Endodermal cell (in vitro differentiated cells): ENCODE measurements around the gene DDX39A. TPM values are rescaled to one million over a fixed set of nuclear protein-coding genes. Genes with fewer than 3 reads are reported as not detected.

Experiments
- DNase-seq: peaks from one replicate; pipeline ENCODE4 v3.0.0-alpha.2; 2017
- H3K27ac ChIP-seq: 2 replicates; pipeline ENCODE4 v1.5.1; 2013; ENCODE audit warnings: mild to moderate bottlenecking, low read depth, low read length, moderate library complexity
- H3K27me3 ChIP-seq: 2 replicates; pipeline ENCODE4 v1.6.1; 2013; ENCODE audit warnings: mild to moderate bottlenecking, low read length, moderate library complexity; ENCODE audit not compliant: insufficient read depth, control insufficient read depth, poor library complexity, severe bottlenecking
- H3K36me3 ChIP-seq: 2 replicates; pipeline ENCODE4 v1.7.0; 2013; ENCODE audit warnings: mild to moderate bottlenecking, low read length, moderate library complexity; ENCODE audit not compliant: control insufficient read depth, insufficient read depth
- H3K4me1 ChIP-seq: one replicate; pipeline ENCODE4 v1.7.0; 2013; ENCODE audit warnings: low read length; ENCODE audit not compliant: control insufficient read depth, insufficient read depth
- H3K4me3 ChIP-seq: 2 replicates; pipeline ENCODE4 v1.5.1; 2013; ENCODE audit warnings: mild to moderate bottlenecking, low read length, moderate library complexity
- H3K9ac ChIP-seq: 2 replicates; pipeline ENCODE4 v1.6.1; 2013; ENCODE audit warnings: mild to moderate bottlenecking, low read length, moderate library complexity; ENCODE audit not compliant: poor library complexity, severe bottlenecking; ENCODE audit errors: extremely low read depth
- H3K9me3 ChIP-seq: 2 replicates; pipeline ENCODE4 v1.6.1; 2013; ENCODE audit warnings: mild to moderate bottlenecking, low read length, moderate library complexity; ENCODE audit not compliant: control insufficient read depth
- H3K27ac Mint-ChIP-seq: 2 replicates; pipeline ENCODE4 v1.8.0; 2020; ENCODE audit warnings: mixed read lengths
- H3K27me3 Mint-ChIP-seq: 2 replicates; pipeline ENCODE4 v1.8.0; 2021; ENCODE audit warnings: mild to moderate bottlenecking, mixed read lengths; ENCODE audit not compliant: insufficient read depth
- H3K36me3 Mint-ChIP-seq: 2 replicates; pipeline ENCODE4 v1.8.0; 2020; ENCODE audit warnings: low read depth, mixed read lengths
- H3K4me1 Mint-ChIP-seq: 2 replicates; pipeline ENCODE4 v1.8.0; 2020; ENCODE audit warnings: mixed read lengths
- H3K4me3 Mint-ChIP-seq: 2 replicates; pipeline ENCODE4 v1.8.0; 2020; ENCODE audit warnings: mild to moderate bottlenecking, moderate library complexity, mixed read lengths
- H3K9me3 Mint-ChIP-seq: 2 replicates; pipeline ENCODE4 v1.8.0; 2020; ENCODE audit warnings: mild to moderate bottlenecking, mixed read lengths
- CTCF ChIP-seq: fragments of 200-600 bp; sonication (generic); conservative IDR thresholded peaks from 2 replicates; pipeline ENCODE4 v1.5.0; 2021; ENCODE audit warnings: antibody characterized with exemption, mild to moderate bottlenecking
- whole genome bisulfite sequencing, 2 experiments: methylation state at CpG; one replicate each; pipeline versions ENCODE4 v1.1.5 to v1.1.7; 2013; ENCODE audit warnings: missing lambda C conversion rate in 2 of 2, mixed read lengths in 1 of 2; ENCODE audit not compliant: insufficient coverage in 1 of 2, insufficient read length in 1 of 2; 5-methylcytosine and 5-hydroxymethylcytosine counted together
- long read RNA-seq, 4 experiments: library from polyadenylated mRNA in 2 of 4; library from RNA in 1 of 4; library from capped mRNA in 1 of 4; stranded (forward) in 3 of 4; unstranded in 1 of 4; transcript quantifications; one replicate each; pipeline ENCODE4 v2.0.0, GENCODE V29; 2020 to 2021; ENCODE audit warnings: inconsistent platforms in 1 of 4
- polyA plus RNA-seq, 2 experiments: library from polyadenylated mRNA; stranded (reverse); fragments of 50-300 nt; gene quantifications; one replicate each; pipeline ENCODE4 v1.2.3, GENCODE V29; 2013
- total RNA-seq, 2 donors: library from RNA; stranded (reverse); fragmentation: NEBNext Ultra II Directional in 1 of 2; extraction: Animal tissue kit (Norgen Biotek cat#: 25700) in 1 of 2; gene quantifications; 2 replicates in 1 of 2; 3 replicates in 1 of 2; pipeline ENCODE4 v1.2.1, GENCODE V29; 2021

DDX39A gene
- total RNA-seq: 10 to 100 TPM; 82.5 to 86.1 TPM
- polyA plus RNA-seq (2013, experiment 1 of 2): 96.1 TPM
- polyA plus RNA-seq (2013, experiment 2 of 2): 90.8 TPM
- long read RNA-seq, experiment 1, transcript DDX39A-201 (11 exons, 1,471 nt): major isoform, 15 of 37 reads
- long read RNA-seq, experiment 1, partial matches to known transcripts: 11 of 37 reads
- long read RNA-seq, experiment 1, other reads (novel, unspliced or antisense): 11 of 37 reads
- long read RNA-seq, experiment 2, transcript DDX39A-201 (11 exons, 1,471 nt): major isoform, 99 of 133 reads
- long read RNA-seq, experiment 2, partial matches to known transcripts: 4 of 133 reads
- long read RNA-seq, experiment 2, other reads (novel, unspliced or antisense): 29 of 133 reads
- long read RNA-seq, experiment 3, transcript DDX39A-201 (11 exons, 1,471 nt): major isoform, 462 of 635 reads
- long read RNA-seq, experiment 3, partial matches to known transcripts: 8 of 635 reads
- long read RNA-seq, experiment 3, other reads (novel, unspliced or antisense): 161 of 635 reads
- long read RNA-seq, experiment 4, transcript DDX39A-201 (11 exons, 1,471 nt): major isoform, 161 of 186 reads
- long read RNA-seq, experiment 4, partial matches to known transcripts: 7 of 186 reads
- long read RNA-seq, experiment 4, other reads (novel, unspliced or antisense): 17 of 186 reads

DNA sequence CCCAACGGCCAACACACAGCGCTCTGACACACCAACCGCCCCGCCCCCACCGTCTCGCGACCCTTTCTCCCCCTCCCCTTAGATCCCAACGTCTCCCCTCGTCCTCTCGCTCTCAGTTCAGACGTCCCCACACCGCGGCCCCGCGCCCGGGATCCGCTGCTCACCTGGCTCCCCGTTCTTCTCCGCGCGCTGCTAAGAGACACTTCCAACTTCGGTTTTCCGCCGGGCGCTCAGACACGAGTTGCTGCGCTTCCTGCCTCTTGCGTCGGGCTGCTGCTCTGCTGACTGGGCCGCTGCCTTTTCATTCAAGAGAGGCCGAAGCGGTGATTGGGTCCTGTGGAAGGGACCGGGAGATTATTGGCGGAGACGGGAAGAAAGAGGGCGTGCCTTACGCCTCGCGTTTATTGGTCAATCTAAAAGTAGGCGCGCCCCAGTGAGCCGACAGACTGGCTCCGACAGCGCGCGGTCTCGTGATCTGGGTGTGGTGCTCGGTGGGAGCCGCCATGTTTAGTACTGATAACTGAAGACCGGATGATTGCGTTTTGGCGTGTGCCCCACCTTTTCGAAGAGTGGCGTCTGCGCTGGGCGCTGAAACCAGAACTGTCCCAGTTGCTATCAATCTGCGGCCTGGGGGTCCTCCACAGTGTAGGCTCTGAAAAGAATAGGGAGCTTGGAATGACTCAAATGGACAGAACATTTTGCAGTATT, at the start of gene DDX39A:
TSS of gene DDX39A (minus strand) at position 236 of the 708 bp plus-strand sequence. CDS start 6,121 bp downstream, outside the sequence.
- peaks cover 13% of the 10 kb centered on the region for H3K36me3 Mint-ChIP-seq
- TF ChIP-seq CTCF: no peak
- H3K9me3 Mint-ChIP-seq: peaks cover 7% of the 10 kb centered on the region
- H3K27ac Mint-ChIP-seq: peak within 1 kb of the TSS; percentile 98
- Histone ChIP-seq H3K9me3 (no peaks in the 10 kb centered on the region), H3K4me3 (peak within 1 kb of the TSS; percentile 94), H3K36me3 (peaks cover 16% of the 10 kb centered on the region), H3K27me3 (no peaks in the 10 kb centered on the region), H3K9ac (peak within 1 kb of the TSS; percentile 86), H3K4me1 (no peaks in the 10 kb centered on the region), H3K27ac (peak within 1 kb of the TSS; percentile 89)
- peak; percentile 99 for DNase-seq
- H3K4me1 Mint-ChIP-seq: peaks cover 9% of the 10 kb centered on the region
- peak within 1 kb of the TSS; percentile 89 for H3K4me3 Mint-ChIP-seq
- WGBS, 2 experiments: 0 to 1% methylated on average over 38 to 57 of the region's 57 CpGs
- no peaks in the 10 kb centered on the region for H3K27me3 Mint-ChIP-seq

GRCh38 chr19:14467816-14468215, 48.7 kb upstream of the DDX39A start:
- no peak overlapping the region for H3K27ac Mint-ChIP-seq
- Histone ChIP-seq H3K9ac (no peak overlapping the region), H3K27ac (no peak overlapping the region), H3K4me3 (no peak overlapping the region), H3K4me1 (no peaks in the 10 kb centered on the region), H3K27me3 (no peaks in the 10 kb centered on the region), H3K9me3 (no peaks in the 10 kb centered on the region), H3K36me3 (peaks cover 40% of the 10 kb centered on the region)
- H3K4me3 Mint-ChIP-seq: no peak overlapping the region
- peak; percentile 62 for DNase-seq
- no peaks in the 10 kb centered on the region for H3K9me3 Mint-ChIP-seq
- H3K27me3 Mint-ChIP-seq: peaks cover under 1% of the 10 kb centered on the region
- peak; percentile 35 for TF ChIP-seq CTCF
- H3K36me3 Mint-ChIP-seq: peaks cover 48% of the 10 kb centered on the region
- H3K4me1 Mint-ChIP-seq: no peaks in the 10 kb centered on the region
- WGBS, 2 experiments: 86 to 90% methylated on average over 4 to 9 of the region's 9 CpGs

DNA sequence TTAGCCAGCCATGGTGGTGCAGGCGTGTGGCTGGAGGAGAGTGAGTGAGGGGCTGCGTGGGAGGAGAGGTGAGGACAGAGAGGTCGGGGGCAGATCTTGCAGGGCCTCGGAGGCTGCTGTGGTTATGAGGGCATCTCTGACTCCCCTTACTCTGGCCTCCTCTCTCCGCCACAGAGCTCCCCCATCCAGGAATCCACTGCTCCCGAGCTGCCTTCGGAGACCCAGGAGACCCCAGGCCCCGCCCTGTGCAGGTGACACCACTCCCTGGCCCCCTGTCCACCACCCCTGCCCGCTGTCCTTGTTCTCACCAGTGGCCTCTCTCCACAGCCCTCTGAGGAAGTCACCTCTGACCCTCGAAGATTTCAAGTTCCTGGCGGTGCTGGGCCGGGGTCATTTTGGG, 48.2 kb upstream of the DDX39A start:
- Histone ChIP-seq H3K27ac (no peak overlapping the region), H3K36me3 (peaks cover 40% of the 10 kb centered on the region), H3K9ac (no peak overlapping the region), H3K4me1 (no peaks in the 10 kb centered on the region), H3K4me3 (no peak overlapping the region), H3K9me3 (no peaks in the 10 kb centered on the region), H3K27me3 (no peaks in the 10 kb centered on the region)
- TF ChIP-seq CTCF: no peak
- no peak for DNase-seq
- Mint-ChIP-seq H3K27ac (no peak overlapping the region), H3K36me3 (peaks cover 53% of the 10 kb centered on the region), H3K27me3 (no peaks in the 10 kb centered on the region), H3K4me3 (no peak overlapping the region), H3K4me1 (no peaks in the 10 kb centered on the region), H3K9me3 (no peaks in the 10 kb centered on the region)
- 88 to 95% methylated on average over 3 to 12 of the region's 12 CpGs for WGBS, 2 experiments
